Left cardiac atrium (tissue), 2 donors: ENCODE results near the gene WDR47. TPM values are rescaled to one million over a fixed set of nuclear protein-coding genes. Genes with fewer than 3 reads are reported as not detected.

Experiments used
- total RNA-seq, 2 donors: library from RNA; stranded (reverse); fragmentation: NEBNext Ultra II Directional; extraction: Animal tissue kit (Norgen Biotek cat#: 25700); gene quantifications; one replicate each; pipeline ENCODE4 v1.2.1, GENCODE V29; 2021
- donor health status: DM: no; HTN: yes; CAD: no; lungs with severe emphysema.
- donor health status: DM: yes; HTN: yes; CAD: no.

WDR47 gene
- total RNA-seq, 2 donors from 2014 or later = 12.2 to 14.8 TPM

Other genes with a start within 250 kb of the WDR47 start
- gene AKNAD1, start 185.0 kb downstream of the WDR47 start, total RNA-seq = not detected
- gene GPSM2, start 165.1 kb downstream of the WDR47 start, total RNA-seq = 10 to 100 TPM in 1 of 2 donors, 1 to 10 TPM in 1; 9.9 to 11.8 TPM
- gene CLCC1, start 78.6 kb downstream of the WDR47 start, total RNA-seq = 10 to 100 TPM; 23.5 to 28.3 TPM
- gene TAF13, start 33.9 kb upstream of the WDR47 start, total RNA-seq = 10 to 100 TPM; 47.1 to 56.7 TPM
- 10 to 100 TPM; 34.3 to 47.2 TPM for gene TMEM167B, start 48.7 kb upstream of the WDR47 start, total RNA-seq
- under 1 TPM; 0.21 to 0.39 TPM for gene ELAPOR1, start 72.0 kb upstream of the WDR47 start, total RNA-seq
- 100 to 1,000 TPM; 109 to 141 TPM for gene SARS1, start 171.8 kb upstream of the WDR47 start, total RNA-seq
- gene CELSR2, start 207.4 kb upstream of the WDR47 start, total RNA-seq = 10 to 100 TPM; 15.6 to 21.1 TPM
- gene PSRC1, start 241.0 kb upstream of the WDR47 start, total RNA-seq = 1 to 10 TPM; 2.3 to 2.5 TPM